DOHH2 (cell line): ENCODE results near the gene PTPRS.

Source experiments
- H3F3A ChIP-seq: fragments of 200-600 bp; sonication (generic), shearing (Covaris generic); 2 replicates; pipeline ENCODE4 v1.6.0; 2016; ENCODE audit warnings: antibody characterized with exemption, mild to moderate bottlenecking; ENCODE audit not compliant: control insufficient read depth, insufficient read depth
- H3K27ac ChIP-seq: fragments of 200-600 bp; sonication (generic); 2 replicates; pipeline ENCODE4 v1.5.1; 2014; ENCODE audit warnings: low read depth, mild to moderate bottlenecking, low read length, moderate library complexity
- H3K27me3 ChIP-seq: fragments of 200-600 bp; sonication (generic); 2 replicates; pipeline ENCODE4 v1.6.1; 2014; ENCODE audit warnings: mild to moderate bottlenecking, low read length, mixed read lengths; ENCODE audit not compliant: control insufficient read depth
- H3K36me3 ChIP-seq: fragments of 200-600 bp; sonication (generic); 2 replicates; pipeline ENCODE4 v1.6.1; 2014; ENCODE audit warnings: mild to moderate bottlenecking, low read length, moderate library complexity, mixed read lengths; ENCODE audit not compliant: control insufficient read depth
- H3K4me1 ChIP-seq: fragments of 200-600 bp; sonication (generic); 2 replicates; pipeline ENCODE4 v1.6.1; 2014; ENCODE audit warnings: mild to moderate bottlenecking, low read length, mixed read lengths; ENCODE audit not compliant: control insufficient read depth
- H3K4me2 ChIP-seq: fragments of 200-600 bp; sonication (generic); 2 replicates; pipeline ENCODE4 v1.6.0; 2014; ENCODE audit warnings: mild to moderate bottlenecking, low read length, moderate library complexity
- H3K4me3 ChIP-seq: fragments of 200-600 bp; sonication (generic); 2 replicates; pipeline ENCODE4 v1.5.1; 2014; ENCODE audit warnings: mild to moderate bottlenecking, low read length, mixed read lengths
- H3K79me2 ChIP-seq: fragments of 200-600 bp; sonication (generic); 2 replicates; pipeline ENCODE4 v1.6.1; 2014; ENCODE audit warnings: mild to moderate bottlenecking, low read length, mixed read lengths; ENCODE audit not compliant: control insufficient read depth
- H3K9me2 ChIP-seq: fragments of 200-600 bp; sonication (generic); replicated peaks from 2 replicates; pipeline ENCODE4 v1.6.1; 2014; ENCODE audit warnings: mild to moderate bottlenecking, low read length, mixed read lengths; ENCODE audit not compliant: control insufficient read depth
- H3K9me3 ChIP-seq: fragments of 200-600 bp; sonication (generic); 2 replicates; pipeline ENCODE4 v1.6.1; 2014; ENCODE audit warnings: antibody characterized with exemption, low read length, mixed read lengths; ENCODE audit not compliant: control insufficient read depth, insufficient read depth
- H4K20me1 ChIP-seq: fragments of 200-600 bp; sonication (generic); 2 replicates; pipeline ENCODE4 v1.6.0; 2014; ENCODE audit warnings: low read depth, mild to moderate bottlenecking, antibody characterized with exemption, low read length, moderate library complexity; ENCODE audit not compliant: control insufficient read depth, insufficient read depth
- CTCF ChIP-seq: fragments of 200-600 bp; sonication (generic); IDR thresholded peaks from one replicate; pipeline ENCODE4 v1.5.1; 2014; ENCODE audit warnings: antibody characterized with exemption, mild to moderate bottlenecking, low read depth, low read length; ENCODE audit not compliant: poor library complexity, severe bottlenecking
- EZH2phosphoT487 ChIP-seq: fragments of 200-600 bp; sonication (generic); IDR thresholded peaks from 2 replicates; pipeline ENCODE4 v1.6.1; 2017; ENCODE audit warnings: borderline replicate concordance, mild to moderate bottlenecking, antibody characterized with exemption, low read length, moderate library complexity, mixed read lengths

PTPRS gene

GRCh38 chr19:5355693-5356092 lies 15.1 kb upstream of the PTPRS start:
- H3K9me2 ChIP-seq: no peaks in the 10 kb centered on the region
- H3K27ac ChIP-seq: no peak overlapping the region
- no peaks in the 10 kb centered on the region for H3K36me3 ChIP-seq
- H4K20me1 ChIP-seq: no peaks in the 10 kb centered on the region
- H3K4me1 ChIP-seq: 0 out of 2 replicates have a peak, but pooled peaks cover 4% of the 10 kb centered on the region
- H3K9me3 ChIP-seq: no peaks in the 10 kb centered on the region
- no peaks in the 10 kb centered on the region for H3K79me2 ChIP-seq
- H3K4me2 ChIP-seq: no peak overlapping the region
- H3F3A ChIP-seq: no peaks in the 10 kb centered on the region
- H3K27me3 ChIP-seq: no peaks in the 10 kb centered on the region
- no peak for TF ChIP-seq EZH2phosphoT487
- no peak for TF ChIP-seq CTCF
- H3K4me3 ChIP-seq: no peak overlapping the region

GRCh38 chr19:5355076-5355475 lies 14.5 kb upstream of the PTPRS start:
- H3K36me3 ChIP-seq: no peaks in the 10 kb centered on the region
- no peak for TF ChIP-seq EZH2phosphoT487
- TF ChIP-seq CTCF: no peak
- no peaks in the 10 kb centered on the region for H3F3A ChIP-seq

DNA sequence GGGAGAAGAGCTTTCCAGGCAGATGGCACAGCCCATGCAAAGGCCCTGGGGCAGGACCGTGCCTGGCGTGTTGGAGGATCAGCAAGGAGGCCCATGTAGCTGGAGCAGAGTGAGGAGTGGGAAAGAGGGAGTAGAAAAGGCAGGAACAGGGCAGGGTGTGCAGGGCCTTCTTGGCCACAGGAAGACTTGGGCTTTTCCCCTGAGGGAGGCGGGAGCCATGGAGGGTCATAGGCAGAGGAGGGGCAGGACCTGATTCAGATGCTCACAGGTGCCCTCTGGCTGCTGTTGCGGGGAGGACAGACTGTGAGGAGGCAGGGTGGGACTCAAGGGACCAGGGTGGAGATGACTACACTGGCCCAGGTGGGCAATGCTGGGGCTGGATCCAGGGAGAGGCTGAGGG lies 13.8 kb upstream of the PTPRS start:
- Histone ChIP-seq H3F3A (no peaks in the 10 kb centered on the region), H4K20me1 (no peaks in the 10 kb centered on the region), H3K4me2 (no peak overlapping the region), H3K36me3 (no peaks in the 10 kb centered on the region), H3K4me3 (no peak overlapping the region), H3K27me3 (no peaks in the 10 kb centered on the region), H3K27ac (no peak overlapping the region), H3K9me2 (no peaks in the 10 kb centered on the region), H3K4me1 (0 out of 2 replicates have a peak, but pooled peaks cover 4% of the 10 kb centered on the region), H3K79me2 (no peaks in the 10 kb centered on the region), H3K9me3 (no peaks in the 10 kb centered on the region)
- TF ChIP-seq CTCF (peak; percentile 52), EZH2phosphoT487 (no peak)

More at GRCh38 chr19:5355076-5355475, 14.5 kb upstream of the PTPRS start:
- no peaks in the 10 kb centered on the region for H3K27me3 ChIP-seq
- 0 out of 2 replicates have a peak, but pooled peaks cover 4% of the 10 kb centered on the region for H3K4me1 ChIP-seq
- no peaks in the 10 kb centered on the region for H3K9me3 ChIP-seq
- H3K27ac ChIP-seq: no peak overlapping the region
- no peak overlapping the region for H3K4me3 ChIP-seq
- H4K20me1 ChIP-seq: no peaks in the 10 kb centered on the region
- H3K79me2 ChIP-seq: no peaks in the 10 kb centered on the region
- H3K4me2 ChIP-seq: no peak overlapping the region
- no peaks in the 10 kb centered on the region for H3K9me2 ChIP-seq
